Nephron (organoid): ENCODE measurements around the gene DNAJC13.
"Not testable (repeated sequence)": the region's sequence is repeated elsewhere in the genome, so short reads cannot be mapped to it uniquely, and the experiment has no call there.

ENCODE experiments used
- H3K27ac Mint-ChIP-seq, 3 experiments: 2 replicates each; pipeline ENCODE4 v1.8.0; 2020; ENCODE audit warnings: mixed read lengths in 3 of 3, mild to moderate bottlenecking in 2 of 3, moderate library complexity in 1 of 3
- H3K27me3 Mint-ChIP-seq: 2 replicates; pipeline ENCODE4 v1.8.0; 2021; ENCODE audit warnings: low read depth, mild to moderate bottlenecking, moderate library complexity, mixed read lengths
- H3K36me3 Mint-ChIP-seq: 2 replicates; pipeline ENCODE4 v1.8.0; 2020; ENCODE audit warnings: low read depth, mixed read lengths
- H3K4me1 Mint-ChIP-seq: 2 replicates; pipeline ENCODE4 v1.8.0; 2020; ENCODE audit warnings: mixed read lengths
- H3K4me3 Mint-ChIP-seq, 3 experiments: 2 replicates each; pipeline ENCODE4 v1.8.0; 2020; ENCODE audit warnings: mild to moderate bottlenecking in 3 of 3, mixed read lengths in 3 of 3, moderate library complexity in 2 of 3
- H3K9me3 Mint-ChIP-seq: 2 replicates; pipeline ENCODE4 v1.8.0; 2020; ENCODE audit warnings: mixed read lengths
- CTCF ChIP-seq, 3 experiments: fragments of 200-600 bp; sonication (generic); IDR thresholded peaks; one replicate each; pipeline ENCODE4 v1.5.0; 2021; ENCODE audit warnings: antibody characterized with exemption in 3 of 3; ENCODE audit not compliant: unreplicated experiment in 3 of 3

DNAJC13 gene

GRCh38 chr3:132394320-132394719, 23.0 kb upstream of the DNAJC13 start:
- no peaks in the 10 kb centered on the region for H3K36me3 Mint-ChIP-seq
- no peaks in the 10 kb centered on the region for H3K9me3 Mint-ChIP-seq
- no peak overlapping the region for H3K4me3 Mint-ChIP-seq
- no peak for TF ChIP-seq CTCF (IDR thresholded peaks at IDR 0.05; ENCODE audit: unreplicated experiment in 3 of 3)
- peaks cover 20% of the 10 kb centered on the region for H3K4me1 Mint-ChIP-seq
- peak overlapping the region; percentile 15 to 71 (median 65) for H3K27ac Mint-ChIP-seq
- H3K27me3 Mint-ChIP-seq: no peaks in the 10 kb centered on the region

DNA sequence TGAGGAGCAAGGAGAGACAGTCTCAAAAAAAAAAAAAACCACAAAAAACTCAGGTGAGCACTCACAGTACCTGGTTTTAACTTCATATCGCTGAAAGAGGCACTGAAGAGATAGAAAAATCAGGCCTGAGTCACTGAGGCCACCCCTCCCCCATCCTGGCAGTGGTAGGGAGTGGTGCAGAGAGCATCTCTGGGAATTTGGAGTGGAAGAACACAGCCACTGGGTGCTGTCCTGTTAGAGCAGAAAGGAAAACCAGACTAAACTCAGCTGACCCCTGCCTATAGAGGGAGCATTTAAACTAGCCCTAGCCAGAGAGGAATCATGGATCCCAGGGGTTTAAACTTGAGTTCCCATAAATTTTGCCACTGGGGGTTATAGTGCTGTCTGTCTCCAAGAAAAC, 22.2 kb upstream of the DNAJC13 start:
- Mint-ChIP-seq H3K4me3 (no peak overlapping the region), H3K4me1 (peaks cover 20% of the 10 kb centered on the region), H3K9me3 (no peaks in the 10 kb centered on the region), H3K27ac (peak overlapping the region in 1 of 3 experiments; percentile 65), H3K36me3 (no peaks in the 10 kb centered on the region), H3K27me3 (no peaks in the 10 kb centered on the region)
- no peak for TF ChIP-seq CTCF (IDR thresholded peaks at IDR 0.05; ENCODE audit: unreplicated experiment in 3 of 3)

GRCh38 chr3:132396255-132396654, 21.0 kb upstream of the DNAJC13 start:
- no peaks in the 10 kb centered on the region for H3K36me3 Mint-ChIP-seq
- H3K4me3 Mint-ChIP-seq: no peak overlapping the region
- TF ChIP-seq CTCF (IDR thresholded peaks at IDR 0.05; ENCODE audit: unreplicated experiment in 3 of 3): no peak
- H3K27me3 Mint-ChIP-seq: peaks cover under 1% of the 10 kb centered on the region
- H3K9me3 Mint-ChIP-seq: no peaks in the 10 kb centered on the region
- H3K4me1 Mint-ChIP-seq: peaks cover 20% of the 10 kb centered on the region
- H3K27ac Mint-ChIP-seq: no peak overlapping the region

DNA sequence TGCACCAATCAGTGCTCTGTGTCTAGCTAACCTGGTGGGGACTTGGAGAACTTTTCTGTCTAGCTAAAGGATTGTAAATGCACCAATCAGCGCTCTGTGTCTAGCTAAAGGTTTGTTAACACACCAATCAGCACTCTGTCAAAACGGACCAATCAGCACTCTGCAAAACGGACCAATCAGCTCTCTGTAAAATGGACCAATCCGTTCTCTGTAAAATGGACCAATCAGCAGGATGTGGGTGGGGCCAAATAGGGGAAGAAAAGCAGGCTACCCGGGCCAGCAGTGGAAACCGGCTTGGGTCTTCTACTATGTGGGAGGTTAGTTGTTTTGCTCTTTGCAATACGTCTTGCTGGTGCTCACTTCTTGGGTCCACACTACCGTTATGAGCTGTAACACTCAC, 20.5 kb upstream of the DNAJC13 start:
- H3K4me3 Mint-ChIP-seq, H3K9me3 Mint-ChIP-seq, H3K27me3 Mint-ChIP-seq, H3K36me3 Mint-ChIP-seq, H3K27ac Mint-ChIP-seq: not testable (repeated sequence)
- H3K4me1 Mint-ChIP-seq: peaks cover 20% of the 10 kb centered on the region

- peaks cover 5% of the 10 kb centered on the region for H3K27me3 Mint-ChIP-seq
- TF ChIP-seq CTCF (IDR thresholded peaks at IDR 0.05; ENCODE audit: unreplicated experiment in 3 of 3): peak; percentile 83 to 96 (median 89)
- H3K36me3 Mint-ChIP-seq: no peaks in the 10 kb centered on the region
- no peaks in the 10 kb centered on the region for H3K9me3 Mint-ChIP-seq
- H3K4me1 Mint-ChIP-seq: peaks cover 7% of the 10 kb centered on the region
- no peak overlapping the region for H3K27ac Mint-ChIP-seq
- H3K4me3 Mint-ChIP-seq: no peak overlapping the region
Observed at GRCh38 chr3:132399054-132399929, 18.0 kb upstream of the DNAJC13 start.

GRCh38 chr3:132401255-132401654, 16.0 kb upstream of the DNAJC13 start:
- no peak for TF ChIP-seq CTCF (IDR thresholded peaks at IDR 0.05; ENCODE audit: unreplicated experiment in 3 of 3)
- H3K27me3 Mint-ChIP-seq: peaks cover 5% of the 10 kb centered on the region
- H3K4me3 Mint-ChIP-seq: no peak overlapping the region
- peaks cover 10% of the 10 kb centered on the region for H3K4me1 Mint-ChIP-seq
- no peaks in the 10 kb centered on the region for H3K9me3 Mint-ChIP-seq
- no peaks in the 10 kb centered on the region for H3K36me3 Mint-ChIP-seq
- no peak overlapping the region for H3K27ac Mint-ChIP-seq
